ENCODE results near the gene G6PC3. TPM values are rescaled to one million over a fixed set of nuclear protein-coding genes. Genes with fewer than 3 reads are reported as not detected.
A peak's percentile ranks its signal among the peaks of the same experiment; 100 is the strongest.
"Not testable (repeated sequence)": the region's sequence is repeated elsewhere in the genome, so short reads cannot be mapped to it uniquely, and the experiment has no call there.

Gene G6PC3
- total RNA-seq, 1 experiment from 2014 or later: 47.0 TPM

- POLR2A ChIA-PET (ENCODE audit: low non-redundant PET): no interaction called here
- CTCF ChIA-PET: interaction anchor here (0.6 to 1.3 kb wide), 3 partner anchors 12 to 160 kb away, joined by 3 to 4 read pairs (median 3); partner anchors contain the start of gene HDAC5
- TF ChIP-seq EZH2 (IDR thresholded peaks at IDR 0.05; ENCODE audit: borderline replicate concordance, low read depth, low read length, poor library complexity, severe bottlenecking): no peak
- TF ChIP-seq, protein P1, sequence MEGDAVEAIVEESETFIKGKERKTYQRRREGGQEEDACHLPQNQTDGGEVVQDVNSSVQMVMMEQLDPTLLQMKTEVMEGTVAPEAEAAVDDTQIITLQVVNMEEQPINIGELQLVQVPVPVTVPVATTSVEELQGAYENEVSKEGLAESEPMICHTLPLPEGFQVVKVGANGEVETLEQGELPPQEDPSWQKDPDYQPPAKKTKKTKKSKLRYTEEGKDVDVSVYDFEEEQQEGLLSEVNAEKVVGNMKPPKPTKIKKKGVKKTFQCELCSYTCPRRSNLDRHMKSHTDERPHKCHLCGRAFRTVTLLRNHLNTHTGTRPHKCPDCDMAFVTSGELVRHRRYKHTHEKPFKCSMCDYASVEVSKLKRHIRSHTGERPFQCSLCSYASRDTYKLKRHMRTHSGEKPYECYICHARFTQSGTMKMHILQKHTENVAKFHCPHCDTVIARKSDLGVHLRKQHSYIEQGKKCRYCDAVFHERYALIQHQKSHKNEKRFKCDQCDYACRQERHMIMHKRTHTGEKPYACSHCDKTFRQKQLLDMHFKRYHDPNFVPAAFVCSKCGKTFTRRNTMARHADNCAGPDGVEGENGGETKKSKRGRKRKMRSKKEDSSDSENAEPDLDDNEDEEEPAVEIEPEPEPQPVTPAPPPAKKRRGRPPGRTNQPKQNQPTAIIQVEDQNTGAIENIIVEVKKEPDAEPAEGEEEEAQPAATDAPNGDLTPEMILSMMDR (conservative IDR thresholded peaks at IDR 0.05; ENCODE audit: low read depth, low read length): no peak
- Histone ChIP-seq H3K27ac (ENCODE audit: low read depth, low read length, poor library complexity, severe bottlenecking) (peak overlapping the region; percentile 97), H3K36me3 (ENCODE audit: insufficient read depth, low read length, poor library complexity, severe bottlenecking) (peaks cover 3% of the 10 kb centered on the region), H3K9me3 (ENCODE audit: low read depth, low read length, poor library complexity, severe bottlenecking) (no peaks in the 10 kb centered on the region), H3K4me3 (ENCODE audit: low read depth, low read length, poor library complexity, severe bottlenecking) (peak overlapping the region; percentile 24), H3K4me1 (ENCODE audit: insufficient read depth, low read length, poor library complexity, severe bottlenecking) (peaks cover 25% of the 10 kb centered on the region), H3K27me3 (replicated peaks; ENCODE audit: insufficient read depth, low read depth, low read length, poor library complexity) (no peaks in the 10 kb centered on the region)
- TSS peak; percentile 81 for BruUV-seq (replicated peaks)
- intact Hi-C loops (cut with micrococcal nuclease; ENCODE audit: unreplicated experiment): no loop called here
- DNase-seq (ENCODE audit: low spot score): peak; percentile 94
Measured at GRCh38 chr17:44095647-44096496, 25.3 kb downstream of the G6PC3 start.

DNA sequence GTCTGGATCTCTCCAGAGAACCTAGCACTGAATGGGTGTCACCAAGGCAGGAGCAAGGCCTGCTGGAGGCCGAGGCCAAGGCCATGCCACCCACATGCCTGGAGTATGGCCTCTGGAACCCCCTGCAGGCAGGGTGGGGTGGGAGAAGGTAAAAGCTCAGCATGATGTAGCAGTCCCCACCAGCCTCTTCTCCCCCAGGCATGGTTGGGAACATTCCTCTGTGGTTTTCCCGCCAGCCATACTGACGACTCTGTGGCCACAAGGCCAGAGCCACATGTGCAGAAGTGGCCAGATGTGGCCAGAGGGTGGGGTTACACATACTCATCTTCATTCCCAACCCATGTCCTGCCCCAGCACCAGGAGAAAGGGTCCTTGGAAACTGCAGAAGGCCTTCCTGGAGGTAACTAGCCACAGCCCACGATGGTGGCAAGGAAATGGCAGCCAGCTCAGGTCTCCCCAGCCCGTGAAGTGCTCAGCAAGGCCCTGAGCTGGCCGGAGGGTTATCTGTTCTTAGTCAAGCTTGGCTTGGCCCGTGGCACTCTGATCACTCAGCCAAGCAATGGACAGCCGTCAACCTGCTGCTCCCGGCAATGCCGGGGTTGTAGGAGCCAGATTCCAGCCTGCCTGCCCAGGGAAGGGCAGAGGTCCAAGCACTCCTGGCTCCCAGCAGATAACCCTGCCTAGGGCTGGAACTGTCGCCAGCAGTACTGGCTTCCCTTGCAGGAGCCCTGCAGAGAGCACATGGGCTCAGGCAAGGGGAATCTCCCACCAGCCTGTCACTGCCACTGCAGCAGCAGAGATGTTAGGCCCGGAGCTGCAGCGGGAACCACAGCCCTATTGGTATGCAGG lies 26.8 kb downstream of the G6PC3 start:
- intact Hi-C loops (cut with micrococcal nuclease; ENCODE audit: unreplicated experiment): no loop called here
- peak overlapping the region; percentile 97 for H3K27ac ChIP-seq (ENCODE audit: low read depth, low read length, poor library complexity, severe bottlenecking)
- no peak for TF ChIP-seq EZH2 (IDR thresholded peaks at IDR 0.05; ENCODE audit: borderline replicate concordance, low read depth, low read length, poor library complexity, severe bottlenecking)
- TF ChIP-seq, protein P1 (conservative IDR thresholded peaks at IDR 0.05; ENCODE audit: low read depth, low read length): no peak
- DNase-seq (ENCODE audit: low spot score): no peak
- ChIA-PET CTCF (no interaction called here), POLR2A (ENCODE audit: low non-redundant PET) (no interaction called here)
- H3K9me3 ChIP-seq (ENCODE audit: low read depth, low read length, poor library complexity, severe bottlenecking): no peaks in the 10 kb centered on the region
- H3K27me3 ChIP-seq (replicated peaks; ENCODE audit: insufficient read depth, low read depth, low read length, poor library complexity): no peaks in the 10 kb centered on the region
- H3K4me1 ChIP-seq (ENCODE audit: insufficient read depth, low read length, poor library complexity, severe bottlenecking): peaks cover 28% of the 10 kb centered on the region
- no peak overlapping the region for H3K4me3 ChIP-seq (ENCODE audit: low read depth, low read length, poor library complexity, severe bottlenecking)
- no TSS peak for BruUV-seq (replicated peaks)
- no peaks in the 10 kb centered on the region for H3K36me3 ChIP-seq (ENCODE audit: insufficient read depth, low read length, poor library complexity, severe bottlenecking)

DNA sequence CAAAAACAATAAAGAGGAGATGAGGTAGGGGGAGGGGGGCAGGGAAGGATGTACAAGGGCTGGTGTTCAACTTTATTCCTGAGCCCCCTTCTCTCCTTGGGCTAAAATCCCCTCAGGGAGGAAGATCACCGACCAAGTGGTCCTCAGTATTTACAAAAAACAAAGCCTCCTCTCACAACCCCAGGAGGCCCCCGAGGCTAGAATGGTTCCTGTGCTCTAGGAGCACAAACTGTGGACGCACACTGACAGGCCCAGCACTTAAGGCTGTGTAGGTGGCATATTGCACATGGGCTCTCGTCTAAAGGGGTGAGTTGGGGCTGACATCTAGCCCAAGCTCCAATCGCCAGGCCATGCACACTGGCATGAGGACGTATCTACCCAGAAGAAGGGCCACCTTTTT lies 31.3 kb downstream of the G6PC3 start:
- DNase-seq (ENCODE audit: low spot score); POLR2A ChIA-PET (ENCODE audit: low non-redundant PET); H3K4me3 ChIP-seq (ENCODE audit: low read depth, low read length, poor library complexity, severe bottlenecking); H3K27ac ChIP-seq (ENCODE audit: low read depth, low read length, poor library complexity, severe bottlenecking); intact Hi-C loops (cut with micrococcal nuclease; ENCODE audit: unreplicated experiment); H3K27me3 ChIP-seq (replicated peaks; ENCODE audit: insufficient read depth, low read depth, low read length, poor library complexity); H3K36me3 ChIP-seq (ENCODE audit: insufficient read depth, low read length, poor library complexity, severe bottlenecking); H3K9me3 ChIP-seq (ENCODE audit: low read depth, low read length, poor library complexity, severe bottlenecking); BruUV-seq (replicated peaks): not testable (repeated sequence)
- peaks cover 15% of the 10 kb centered on the region for H3K4me1 ChIP-seq (ENCODE audit: insufficient read depth, low read length, poor library complexity, severe bottlenecking)
- CTCF ChIA-PET: interaction anchor here (1.6 kb wide), 1 partner anchor 14 kb away, joined by 4 read pairs; no protein-coding TSS in a partner anchor
